NB4 (cell line): ENCODE measurements around the gene ANKHD1.

ENCODE experiments used
- CTCF ChIP-seq: IDR thresholded peaks from one replicate; pipeline ENCODE4 v1.5.1; 2012; ENCODE audit warnings: low read depth, low read length
- POLR2A ChIP-seq: IDR thresholded peaks from 2 replicates; pipeline ENCODE4 v1.6.1; 2011; ENCODE audit warnings: mild to moderate bottlenecking; ENCODE audit not compliant: insufficient read length; ENCODE audit errors: extremely low read depth

GRCh38 chr5:140403613-140404012, 2.0 kb downstream of the ANKHD1 start:
- TF ChIP-seq CTCF (no peak), POLR2A (no peak)
